Duodenal mucosa (tissue), 2 donors: ENCODE results near the gene CDKL5.

ENCODE experiments used
- H3K27ac ChIP-seq: one replicate; pipeline ENCODE4 v1.7.0; 2013; ENCODE audit warnings: low read depth, low read length
- H3K27me3 ChIP-seq, 2 donors: one replicate each; pipeline ENCODE4 v1.7.0; 2013; ENCODE audit warnings: low read length in 2 of 2, control low read depth in 1 of 2; ENCODE audit not compliant: insufficient read depth in 2 of 2, control insufficient read depth in 1 of 2
- H3K36me3 ChIP-seq, 2 donors: one replicate each; pipeline ENCODE4 v1.7.0; 2013; ENCODE audit warnings: low read length in 2 of 2, control low read depth in 1 of 2; ENCODE audit not compliant: insufficient read depth in 2 of 2, control insufficient read depth in 1 of 2
- H3K4me1 ChIP-seq, 2 donors: one replicate each; pipeline ENCODE4 v1.7.0; 2013; ENCODE audit warnings: low read length in 2 of 2, control low read depth in 1 of 2; ENCODE audit not compliant: insufficient read depth in 2 of 2, control insufficient read depth in 1 of 2
- H3K4me3 ChIP-seq, 2 donors: one replicate each; pipeline ENCODE4 v1.7.0; 2013; ENCODE audit warnings: low read length in 2 of 2, low read depth in 1 of 2
- H3K9ac ChIP-seq, 2 donors: one replicate each; pipeline ENCODE4 v1.7.0; 2013; ENCODE audit warnings: low read length in 2 of 2, low read depth in 1 of 2
- H3K9me3 ChIP-seq, 2 donors: one replicate each; pipeline ENCODE4 v1.7.0; 2013; ENCODE audit warnings: low read length in 2 of 2, control low read depth in 1 of 2; ENCODE audit not compliant: control insufficient read depth in 1 of 2

The CDKL5 gene

GRCh38 chrX:18654875-18655836 is 229.7 kb downstream of the CDKL5 start:
- Histone ChIP-seq H3K9me3 (no peaks in the 10 kb centered on the region), H3K36me3 (no peaks in the 10 kb centered on the region), H3K27ac (no peak overlapping the region)

DNA sequence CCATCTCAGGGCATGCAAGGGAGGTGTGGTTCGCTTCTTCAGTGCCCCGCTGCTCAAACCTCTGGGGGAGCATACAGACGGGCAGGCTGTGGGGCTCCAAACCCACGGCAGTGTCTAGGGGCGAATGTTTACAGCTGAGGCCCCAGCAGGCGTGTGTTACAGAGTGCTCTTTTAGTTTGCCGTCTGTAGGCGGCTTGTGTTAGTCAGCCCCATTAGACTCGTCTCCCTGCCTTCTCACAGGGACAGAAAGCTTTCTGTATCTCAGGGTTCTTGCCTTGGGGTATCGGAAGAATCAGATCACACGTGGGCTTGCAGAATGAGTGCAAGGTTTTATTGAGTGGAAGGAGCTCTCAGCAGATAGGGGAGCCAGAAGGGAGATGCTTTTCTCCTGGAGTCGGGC is 235.9 kb downstream of the CDKL5 start:
- H3K36me3 ChIP-seq = no peaks in the 10 kb centered on the region

More at GRCh38 chrX:18654875-18655836, 229.7 kb downstream of the CDKL5 start:
- H3K27me3 ChIP-seq = no peaks in the 10 kb centered on the region
- H3K4me3 ChIP-seq = no peak overlapping the region
- no peaks in the 10 kb centered on the region for H3K4me1 ChIP-seq
- H3K9ac ChIP-seq = no peak overlapping the region

GRCh38 chrX:18664947-18665346 is 239.5 kb downstream of the CDKL5 start:
- Histone ChIP-seq H3K4me3 (no peak overlapping the region), H3K9me3 (no peaks in the 10 kb centered on the region), H3K27me3 (no peaks in the 10 kb centered on the region), H3K9ac (no peak overlapping the region), H3K36me3 (no peaks in the 10 kb centered on the region), H3K27ac (no peak overlapping the region), H3K4me1 (no peaks in the 10 kb centered on the region)

More for the DNA sequence above, 235.9 kb downstream of the CDKL5 start:
- H3K9ac ChIP-seq = no peak overlapping the region
- no peaks in the 10 kb centered on the region for H3K27me3 ChIP-seq
- H3K4me3 ChIP-seq = no peak overlapping the region
- H3K9me3 ChIP-seq = no peaks in the 10 kb centered on the region
- no peak overlapping the region for H3K27ac ChIP-seq
- H3K4me1 ChIP-seq = no peaks in the 10 kb centered on the region

DNA sequence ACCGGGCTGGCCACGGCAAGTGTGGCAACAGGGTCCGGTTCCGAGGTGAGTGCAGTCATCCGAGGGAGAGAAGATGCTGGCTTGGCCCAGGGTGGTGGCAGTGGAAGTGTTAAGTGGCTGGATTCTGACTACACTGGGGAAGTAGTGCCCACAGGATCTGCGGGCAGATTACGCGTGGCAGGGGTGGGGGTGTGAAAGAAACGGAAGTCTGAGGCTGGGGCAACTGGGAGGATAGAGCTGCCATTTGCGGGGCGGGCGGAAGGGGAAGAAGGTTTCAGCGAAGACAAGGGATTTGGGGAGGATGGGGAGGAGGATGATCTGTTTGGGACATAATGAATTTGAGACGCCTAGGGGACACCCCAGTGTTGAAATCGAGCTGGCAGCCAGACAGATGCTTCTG is 241.2 kb downstream of the CDKL5 start:
- H3K27ac ChIP-seq = no peak overlapping the region
- no peaks in the 10 kb centered on the region for H3K9me3 ChIP-seq
- H3K4me3 ChIP-seq = no peak overlapping the region
- H3K9ac ChIP-seq = no peak overlapping the region
- no peaks in the 10 kb centered on the region for H3K36me3 ChIP-seq
- H3K4me1 ChIP-seq = no peaks in the 10 kb centered on the region
- H3K27me3 ChIP-seq = no peaks in the 10 kb centered on the region

GRCh38 chrX:18668071-18668835 is 242.8 kb downstream of the CDKL5 start:
- H3K27ac ChIP-seq = no peak overlapping the region
- H3K27me3 ChIP-seq = no peaks in the 10 kb centered on the region
- H3K4me1 ChIP-seq = no peaks in the 10 kb centered on the region
- no peak overlapping the region for H3K9ac ChIP-seq
- H3K36me3 ChIP-seq = no peaks in the 10 kb centered on the region
- H3K9me3 ChIP-seq = no peaks in the 10 kb centered on the region
- no peak overlapping the region for H3K4me3 ChIP-seq

DNA sequence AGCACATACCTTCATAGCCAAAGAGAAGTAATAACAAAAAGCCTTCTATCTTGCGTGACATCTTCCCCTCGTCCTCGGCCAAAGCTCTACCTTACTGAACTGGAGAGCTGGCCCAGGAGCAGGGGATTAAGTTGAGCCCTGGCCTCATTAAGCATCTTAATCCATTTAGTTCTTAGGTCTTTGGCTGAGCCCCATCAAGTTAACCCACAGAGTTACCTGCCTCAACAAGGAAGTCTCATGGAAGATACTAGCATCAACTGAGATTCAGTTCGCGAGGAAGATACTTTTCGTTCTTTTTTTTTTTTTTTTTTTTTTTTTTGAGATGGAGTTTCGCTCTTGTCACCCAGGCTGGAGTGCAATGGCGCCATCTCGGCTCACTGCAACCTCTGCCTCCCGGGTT is 246.6 kb downstream of the CDKL5 start, which contains the start of gene RS1:
Gene RS1 (minus strand): TSS at position 101 of the 400 bp plus-strand sequence. CDS start 40 bp downstream, at position 61.
- Histone ChIP-seq H3K4me1 (no peaks in the 10 kb centered on the region), H3K36me3 (no peaks in the 10 kb centered on the region), H3K27me3 (no peaks in the 10 kb centered on the region), H3K9ac (no peak within 1 kb of the TSS), H3K9me3 (no peaks in the 10 kb centered on the region), H3K4me3 (no peak within 1 kb of the TSS), H3K27ac (no peak within 1 kb of the TSS)

DNA sequence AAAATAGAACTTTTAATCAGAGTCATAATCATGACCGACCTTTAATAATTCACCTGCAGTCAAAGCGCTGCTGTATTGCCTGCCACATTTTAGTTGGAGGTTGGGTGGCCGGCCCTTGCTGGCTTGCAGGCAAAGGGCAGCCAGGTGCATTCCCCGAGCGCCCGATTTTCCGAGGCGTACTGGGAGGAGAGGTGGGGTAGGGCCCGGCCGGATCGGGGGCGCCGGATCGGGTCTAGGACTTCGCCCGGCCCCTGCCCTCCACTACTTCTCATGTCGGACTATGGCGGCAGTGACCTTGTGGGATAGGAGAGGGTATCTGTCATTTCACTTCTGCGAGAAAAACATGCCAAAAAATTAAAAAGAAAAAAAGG is 249.0 kb downstream of the CDKL5 start:
- H3K27ac ChIP-seq = peak overlapping the region; percentile 32
- peak overlapping the region; percentile 54 to 65 for H3K9ac ChIP-seq
- no peaks in the 10 kb centered on the region for H3K4me1 ChIP-seq
- no peaks in the 10 kb centered on the region for H3K27me3 ChIP-seq
- H3K9me3 ChIP-seq = no peaks in the 10 kb centered on the region
- H3K4me3 ChIP-seq = peak overlapping the region; percentile 67 to 71
- no peaks in the 10 kb centered on the region for H3K36me3 ChIP-seq

DNA sequence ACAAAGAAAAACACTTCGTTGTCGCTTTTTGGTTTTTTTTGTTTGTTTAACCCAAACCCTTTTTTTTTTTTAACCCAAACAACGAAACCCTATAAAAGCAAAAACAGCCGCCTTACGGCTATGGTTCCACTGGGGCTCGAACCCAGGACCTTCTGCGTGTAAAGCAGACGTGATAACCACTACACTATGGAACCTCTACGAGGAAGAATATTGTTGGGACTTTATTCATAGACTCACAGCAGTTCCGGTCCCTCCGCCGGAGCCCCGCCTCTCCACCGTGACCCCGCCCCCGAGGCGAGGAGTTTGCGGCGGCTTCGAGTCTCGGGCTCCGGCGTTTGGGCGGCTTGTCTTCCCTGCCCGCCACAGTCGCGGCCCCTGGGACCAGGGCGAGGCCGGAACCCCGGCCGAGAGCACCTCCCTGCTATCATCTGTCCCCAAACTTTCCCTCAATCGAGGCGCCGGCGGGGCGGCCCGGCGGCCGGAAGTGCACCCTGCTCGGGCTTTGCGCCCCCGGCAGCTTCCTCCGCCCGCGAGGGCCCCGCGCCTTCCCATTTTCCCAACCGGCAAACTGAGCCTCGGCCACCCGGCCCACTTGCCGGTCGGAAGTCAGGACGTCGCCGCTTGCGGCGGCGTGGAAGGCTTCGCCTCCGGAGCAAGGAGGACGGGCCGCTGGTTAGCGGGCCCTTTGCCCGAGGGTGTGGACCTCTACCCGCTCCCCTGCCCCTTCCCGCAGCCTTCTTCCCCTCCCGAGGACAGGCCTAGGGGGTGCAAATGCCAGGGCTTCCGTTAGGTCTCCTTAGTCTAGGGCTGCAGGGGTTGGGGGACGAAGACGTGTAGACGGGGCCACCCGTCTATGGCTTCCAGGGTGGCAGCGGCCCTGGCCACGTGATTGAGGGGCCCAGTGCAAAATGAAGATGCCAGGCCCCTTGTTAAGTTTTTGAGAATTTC is 249.7 kb downstream of the CDKL5 start:
- Histone ChIP-seq H3K27me3 (no peaks in the 10 kb centered on the region), H3K9ac (peak overlapping the region; percentile 60 to 65), H3K9me3 (no peaks in the 10 kb centered on the region), H3K4me1 (no peaks in the 10 kb centered on the region), H3K27ac (peak overlapping the region; percentile 73), H3K36me3 (no peaks in the 10 kb centered on the region), H3K4me3 (peak overlapping the region; percentile 67 to 71)

- no peaks in the 10 kb centered on the region for H3K9me3 ChIP-seq
- H3K36me3 ChIP-seq = no peaks in the 10 kb centered on the region
- no peak overlapping the region for H3K9ac ChIP-seq
- no peaks in the 10 kb centered on the region for H3K27me3 ChIP-seq
- no peaks in the 10 kb centered on the region for H3K4me1 ChIP-seq
- H3K27ac ChIP-seq = no peak overlapping the region
- H3K4me3 ChIP-seq = no peak overlapping the region
Observed at GRCh38 chrX:18676050-18676449, 250.6 kb downstream of the CDKL5 start.
